Neural crest cell (in vitro differentiated cells): ENCODE data around the gene MARCO. TPM values are rescaled to one million over a fixed set of nuclear protein-coding genes. Genes with fewer than 3 reads are reported as not detected.

Experiments used
- DNase-seq: peaks from one replicate; pipeline ENCODE4 v3.0.0; 2021; ENCODE audit warnings: low read depth, mixed read lengths, low spot score
- H3K27ac Mint-ChIP-seq: one replicate; pipeline ENCODE4 v1.8.0; 2021; ENCODE audit warnings: mild to moderate bottlenecking, mixed read lengths; ENCODE audit not compliant: unreplicated experiment
- H3K27me3 Mint-ChIP-seq: 2 replicates; pipeline ENCODE4 v1.8.0; 2021; ENCODE audit warnings: low read depth, mild to moderate bottlenecking, mixed read lengths
- H3K36me3 Mint-ChIP-seq: 2 replicates; pipeline ENCODE4 v1.8.0; 2021; ENCODE audit warnings: low read depth, mild to moderate bottlenecking, mixed read lengths
- H3K4me1 Mint-ChIP-seq: 2 replicates; pipeline ENCODE4 v1.8.0; 2021; ENCODE audit warnings: mixed read lengths
- H3K4me3 Mint-ChIP-seq: one replicate; pipeline ENCODE4 v1.8.0; 2021; ENCODE audit warnings: mild to moderate bottlenecking, mixed read lengths
- H3K9me3 Mint-ChIP-seq: 2 replicates; pipeline ENCODE4 v1.8.0; 2021; ENCODE audit warnings: mixed read lengths
- total RNA-seq: library from RNA; stranded (reverse); gene quantifications from 2 replicates; pipeline ENCODE4 v1.2.1, GENCODE V29; 2021
- TF ChIP-seq, protein P1 (sequence below): fragments of 200-600 bp; sonication (generic); conservative IDR thresholded peaks from 2 replicates; pipeline ENCODE4 v1.5.0; 2021; ENCODE audit warnings: antibody characterized with exemption, mild to moderate bottlenecking

Gene MARCO
- total RNA-seq, 1 donor from 2014 or later: 0.54 TPM

DNA sequence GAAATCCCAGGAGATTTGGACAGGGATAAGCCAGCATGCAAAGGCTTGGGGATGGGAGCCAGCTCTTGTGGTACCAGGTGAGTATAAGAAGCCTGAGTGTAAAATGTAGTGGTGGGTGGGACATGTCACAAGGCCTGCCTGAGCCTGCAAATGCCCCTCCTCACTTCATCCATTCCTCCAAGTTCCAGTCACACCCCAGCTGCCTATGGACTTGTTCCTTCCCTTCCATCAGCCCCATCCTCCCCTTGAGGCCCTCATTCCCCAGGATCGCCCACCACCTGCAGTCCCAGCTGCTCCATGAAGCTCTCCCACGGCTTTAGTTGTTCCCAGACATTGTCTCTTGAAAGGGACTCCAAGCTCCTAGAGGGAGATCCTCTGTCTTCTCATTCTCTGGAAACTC lies 81.5 kb downstream of the MARCO start:
- peaks cover 17% of the 10 kb centered on the region for H3K27me3 Mint-ChIP-seq
- H3K4me3 Mint-ChIP-seq: no peak overlapping the region
- H3K36me3 Mint-ChIP-seq: no peaks in the 10 kb centered on the region
- no peak overlapping the region for H3K27ac Mint-ChIP-seq
- TF ChIP-seq, protein P1, sequence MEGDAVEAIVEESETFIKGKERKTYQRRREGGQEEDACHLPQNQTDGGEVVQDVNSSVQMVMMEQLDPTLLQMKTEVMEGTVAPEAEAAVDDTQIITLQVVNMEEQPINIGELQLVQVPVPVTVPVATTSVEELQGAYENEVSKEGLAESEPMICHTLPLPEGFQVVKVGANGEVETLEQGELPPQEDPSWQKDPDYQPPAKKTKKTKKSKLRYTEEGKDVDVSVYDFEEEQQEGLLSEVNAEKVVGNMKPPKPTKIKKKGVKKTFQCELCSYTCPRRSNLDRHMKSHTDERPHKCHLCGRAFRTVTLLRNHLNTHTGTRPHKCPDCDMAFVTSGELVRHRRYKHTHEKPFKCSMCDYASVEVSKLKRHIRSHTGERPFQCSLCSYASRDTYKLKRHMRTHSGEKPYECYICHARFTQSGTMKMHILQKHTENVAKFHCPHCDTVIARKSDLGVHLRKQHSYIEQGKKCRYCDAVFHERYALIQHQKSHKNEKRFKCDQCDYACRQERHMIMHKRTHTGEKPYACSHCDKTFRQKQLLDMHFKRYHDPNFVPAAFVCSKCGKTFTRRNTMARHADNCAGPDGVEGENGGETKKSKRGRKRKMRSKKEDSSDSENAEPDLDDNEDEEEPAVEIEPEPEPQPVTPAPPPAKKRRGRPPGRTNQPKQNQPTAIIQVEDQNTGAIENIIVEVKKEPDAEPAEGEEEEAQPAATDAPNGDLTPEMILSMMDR: no peak
- no peaks in the 10 kb centered on the region for H3K9me3 Mint-ChIP-seq
- DNase-seq: no peak
- no peaks in the 10 kb centered on the region for H3K4me1 Mint-ChIP-seq

- H3K9me3 Mint-ChIP-seq: no peaks in the 10 kb centered on the region
- H3K27me3 Mint-ChIP-seq: peaks cover 14% of the 10 kb centered on the region
Measured at GRCh38 chr2:119024152-119024551, 82.2 kb downstream of the MARCO start.

GRCh38 chr2:119024568-119024967 lies 82.6 kb downstream of the MARCO start:
- H3K9me3 Mint-ChIP-seq: no peaks in the 10 kb centered on the region
- H3K4me1 Mint-ChIP-seq: no peaks in the 10 kb centered on the region
- TF ChIP-seq, protein P1: no peak
- no peaks in the 10 kb centered on the region for H3K36me3 Mint-ChIP-seq
- no peak for DNase-seq
- no peak overlapping the region for H3K4me3 Mint-ChIP-seq
- no peak overlapping the region for H3K27ac Mint-ChIP-seq
- peaks cover 17% of the 10 kb centered on the region for H3K27me3 Mint-ChIP-seq

More at GRCh38 chr2:119024152-119024551, 82.2 kb downstream of the MARCO start:
- Mint-ChIP-seq H3K4me1 (no peaks in the 10 kb centered on the region), H3K36me3 (no peaks in the 10 kb centered on the region), H3K4me3 (no peak overlapping the region), H3K27ac (no peak overlapping the region)
- TF ChIP-seq, protein P1: no peak
- DNase-seq: no peak

- Mint-ChIP-seq H3K4me1 (no peaks in the 10 kb centered on the region), H3K27me3 (peaks cover 20% of the 10 kb centered on the region), H3K4me3 (no peak overlapping the region), H3K9me3 (no peaks in the 10 kb centered on the region), H3K27ac (no peak overlapping the region), H3K36me3 (no peaks in the 10 kb centered on the region)
- DNase-seq: no peak
- TF ChIP-seq, protein P1: no peak
Measured at GRCh38 chr2:119025013-119025412, 83.0 kb downstream of the MARCO start.

GRCh38 chr2:119025762-119026351 lies 83.9 kb downstream of the MARCO start:
- DNase-seq: no peak
- no peaks in the 10 kb centered on the region for H3K9me3 Mint-ChIP-seq
- TF ChIP-seq, protein P1: no peak
- no peak overlapping the region for H3K27ac Mint-ChIP-seq
- H3K4me3 Mint-ChIP-seq: no peak overlapping the region
- no peaks in the 10 kb centered on the region for H3K4me1 Mint-ChIP-seq
- peaks cover 24% of the 10 kb centered on the region for H3K27me3 Mint-ChIP-seq
- H3K36me3 Mint-ChIP-seq: no peaks in the 10 kb centered on the region
